BLaER1 (cell line): ENCODE results near the gene MUSK.

Experiments
- H3K27ac ChIP-seq: shearing (Covaris generic); formaldehyde crosslinking; 2 replicates; pipeline ENCODE4 v1.8.1; 2022
- H3K27me3 ChIP-seq: shearing (Covaris generic); formaldehyde crosslinking; 2 replicates; pipeline ENCODE4 v1.8.1; 2022
- H3K36me3 ChIP-seq: shearing (Covaris generic); formaldehyde crosslinking; 2 replicates; pipeline ENCODE4 v1.8.1; 2022
- H3K4me1 ChIP-seq: shearing (Covaris generic); formaldehyde crosslinking; 2 replicates; pipeline ENCODE4 v1.8.1; 2022
- H3K4me2 ChIP-seq: shearing (Covaris generic); formaldehyde crosslinking; 2 replicates; pipeline ENCODE4 v1.8.1; 2022
- H3K4me3 ChIP-seq: shearing (Covaris generic); formaldehyde crosslinking; 2 replicates; pipeline ENCODE4 v1.8.1; 2022
- H3K9ac ChIP-seq: shearing (Covaris generic); formaldehyde crosslinking; 2 replicates; pipeline ENCODE4 v1.8.1; 2022
- H3K9me3 ChIP-seq: shearing (Covaris generic); formaldehyde crosslinking; 2 replicates; pipeline ENCODE4 v1.8.1; 2022
- H4K20me1 ChIP-seq: shearing (Covaris generic); formaldehyde crosslinking; 2 replicates; pipeline ENCODE4 v1.8.1; 2022
- Cebpa-rat ChIP-seq: shearing (Covaris generic); IDR thresholded peaks from 2 replicates; pipeline ENCODE4 v1.8.1; 2022

The MUSK gene

DNA sequence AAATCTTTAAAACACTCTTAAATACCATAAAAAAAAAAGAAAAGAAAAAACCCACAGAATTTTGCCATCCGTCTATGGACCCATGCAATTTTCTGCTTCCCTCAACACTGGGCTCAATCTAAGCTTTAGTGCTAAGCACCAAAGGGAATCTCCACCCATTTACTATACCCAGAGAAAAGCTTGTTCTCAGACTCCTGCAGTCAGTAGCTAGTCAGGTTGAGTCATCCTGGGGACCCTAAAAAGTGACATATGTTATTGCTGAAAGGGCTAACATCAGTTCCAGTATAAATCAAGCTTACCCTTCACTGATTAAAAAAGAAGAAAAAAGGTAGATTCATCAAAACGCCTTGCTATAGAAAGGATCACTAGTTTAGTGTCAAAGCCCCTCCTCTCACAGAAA is 177.6 kb downstream of the MUSK start:
- H3K4me1 ChIP-seq, result no peaks in the 10 kb centered on the region

DNA sequence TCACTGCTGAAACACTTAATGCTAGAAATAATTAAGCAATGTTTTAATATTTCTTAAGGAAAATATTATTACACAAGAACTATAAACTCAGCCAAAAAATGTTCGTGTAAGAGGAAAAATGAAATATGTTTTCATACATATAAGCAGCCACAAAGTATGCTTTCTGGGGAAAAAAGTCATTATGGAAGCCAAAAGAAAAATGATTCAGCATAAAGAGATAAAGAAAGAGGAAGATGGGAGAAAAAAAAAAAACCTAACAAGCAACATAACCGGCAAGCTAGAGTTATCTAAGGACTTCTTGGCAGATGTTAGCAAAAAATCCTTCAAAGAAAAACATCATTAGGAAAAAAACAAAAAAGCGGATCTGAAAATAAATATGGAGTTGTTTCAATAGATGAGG is 179.1 kb downstream of the MUSK start:
- Histone ChIP-seq H3K36me3 (no peaks in the 10 kb centered on the region), H4K20me1 (no peaks in the 10 kb centered on the region), H3K4me2 (no peak overlapping the region), H3K4me3 (no peak overlapping the region), H3K9ac (no peak overlapping the region), H3K27ac (no peak overlapping the region), H3K4me1 (no peaks in the 10 kb centered on the region), H3K9me3 (no peaks in the 10 kb centered on the region), H3K27me3 (no peaks in the 10 kb centered on the region)
- TF ChIP-seq Cebpa-rat, result no peak

More for the DNA sequence above, 177.6 kb downstream of the MUSK start:
- no peak for TF ChIP-seq Cebpa-rat
- Histone ChIP-seq H4K20me1 (no peaks in the 10 kb centered on the region), H3K4me2 (no peak overlapping the region), H3K36me3 (no peaks in the 10 kb centered on the region), H3K4me3 (no peak overlapping the region), H3K27ac (no peak overlapping the region), H3K27me3 (no peaks in the 10 kb centered on the region), H3K9ac (no peak overlapping the region), H3K9me3 (no peaks in the 10 kb centered on the region)

DNA sequence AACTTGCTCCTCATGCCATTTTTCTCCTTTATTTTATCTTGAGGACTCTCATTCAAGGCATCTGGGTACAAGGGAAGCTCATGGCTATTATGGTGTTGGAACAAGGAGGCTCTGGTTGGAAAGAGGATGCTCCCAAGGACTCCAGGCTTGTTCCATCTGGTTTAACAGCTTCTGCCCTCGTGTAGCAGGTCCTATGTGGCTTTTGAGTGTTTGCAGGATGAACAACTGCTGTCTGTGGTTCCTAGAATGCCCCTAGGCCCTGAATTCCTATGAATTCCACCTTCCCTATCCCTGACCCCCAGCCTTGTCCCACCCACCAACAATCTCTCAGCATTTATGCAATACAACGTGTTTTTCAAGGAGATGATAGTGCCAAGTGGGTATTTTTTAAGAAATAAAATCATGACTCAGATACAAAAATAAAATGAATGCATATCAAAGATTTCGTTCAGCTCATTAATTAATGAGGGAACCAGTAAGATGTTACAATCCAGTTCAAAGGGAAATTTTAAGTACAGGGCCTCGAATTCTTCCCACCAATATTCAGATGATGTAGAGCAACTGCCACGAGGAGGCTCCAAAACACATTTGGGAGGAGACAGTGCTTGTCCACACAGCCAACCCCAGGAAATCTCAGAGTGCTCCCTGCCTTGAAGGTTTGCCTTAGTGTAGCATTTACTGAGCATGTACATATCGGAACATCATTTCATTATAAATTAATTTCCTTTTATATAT is 182.0 kb downstream of the MUSK start:
- Histone ChIP-seq H3K27ac (no peak overlapping the region), H3K4me2 (no peak overlapping the region), H3K9ac (no peak overlapping the region), H3K4me3 (no peak overlapping the region), H3K4me1 (no peaks in the 10 kb centered on the region), H4K20me1 (no peaks in the 10 kb centered on the region), H3K27me3 (no peaks in the 10 kb centered on the region), H3K36me3 (no peaks in the 10 kb centered on the region), H3K9me3 (peaks cover 11% of the 10 kb centered on the region)
- TF ChIP-seq Cebpa-rat, result no peak
